ENCODE results near the gene DSCAML1.

DSCAML1 gene

GRCh38 chr11:117461396-117462182, 335.4 kb downstream of the DSCAML1 start:
- ATAC-seq, result no peak
- no peak for TF ChIP-seq ZFP30 (CRISPR knock-in tag; IDR thresholded peaks at IDR 0.05)
- no peak for TF ChIP-seq ZFP3 (CRISPR knock-in tag; IDR thresholded peaks at IDR 0.05)
- TF ChIP-seq ARNTL (CRISPR knock-in tag; IDR thresholded peaks at IDR 0.05; ENCODE audit: borderline replicate concordance, low read depth), result no peak
- TF ChIP-seq TCF4 (CRISPR knock-in tag; IDR thresholded peaks at IDR 0.05; ENCODE audit: borderline replicate concordance), result no peak
- TF ChIP-seq ISL1 (CRISPR knock-in tag; IDR thresholded peaks at IDR 0.05), result no peak
- no peak for TF ChIP-seq CSDC2 (CRISPR knock-in tag; IDR thresholded peaks at IDR 0.05)
- TF ChIP-seq OSR1 (CRISPR knock-in tag; IDR thresholded peaks at IDR 0.05), result no peak
- TF ChIP-seq, protein P1, sequence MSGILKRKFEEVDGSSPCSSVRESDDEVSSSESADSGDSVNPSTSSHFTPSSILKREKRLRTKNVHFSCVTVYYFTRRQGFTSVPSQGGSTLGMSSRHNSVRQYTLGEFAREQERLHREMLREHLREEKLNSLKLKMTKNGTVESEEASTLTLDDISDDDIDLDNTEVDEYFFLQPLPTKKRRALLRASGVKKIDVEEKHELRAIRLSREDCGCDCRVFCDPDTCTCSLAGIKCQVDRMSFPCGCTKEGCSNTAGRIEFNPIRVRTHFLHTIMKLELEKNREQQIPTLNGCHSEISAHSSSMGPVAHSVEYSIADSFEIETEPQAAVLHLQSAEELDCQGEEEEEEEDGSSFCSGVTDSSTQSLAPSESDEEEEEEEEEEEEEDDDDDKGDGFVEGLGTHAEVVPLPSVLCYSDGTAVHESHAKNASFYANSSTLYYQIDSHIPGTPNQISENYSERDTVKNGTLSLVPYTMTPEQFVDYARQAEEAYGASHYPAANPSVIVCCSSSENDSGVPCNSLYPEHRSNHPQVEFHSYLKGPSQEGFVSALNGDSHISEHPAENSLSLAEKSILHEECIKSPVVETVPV (CRISPR knock-in tag; IDR thresholded peaks at IDR 0.05), result no peak
- TF ChIP-seq TOX (CRISPR knock-in tag; IDR thresholded peaks at IDR 0.05; ENCODE audit: borderline replicate concordance), result no peak
- TF ChIP-seq RARB (CRISPR knock-in tag; IDR thresholded peaks at IDR 0.05), result no peak
- TF ChIP-seq ZNF565 (CRISPR knock-in tag; conservative IDR thresholded peaks at IDR 0.05; ENCODE audit: low read depth), result no peak

DNA sequence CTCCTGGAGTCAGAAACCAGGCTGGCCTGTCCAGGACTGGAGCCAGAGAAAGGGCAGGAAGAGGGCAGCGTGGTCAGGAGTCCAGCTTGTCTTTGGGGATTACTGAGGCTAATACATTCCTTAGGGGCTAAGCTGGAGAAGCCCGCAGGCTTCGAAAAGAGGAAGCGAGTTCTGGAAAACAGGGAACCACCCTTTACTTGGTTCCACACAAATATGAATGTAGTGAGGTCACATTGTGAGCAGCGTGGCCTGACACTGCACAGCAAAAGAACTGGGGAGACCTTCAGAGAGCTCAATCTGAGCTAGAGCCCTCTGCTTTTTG, 337.1 kb downstream of the DSCAML1 start:
- no peak for ATAC-seq
- no peak for TF ChIP-seq ZC3H10 (CRISPR knock-in tag; IDR thresholded peaks at IDR 0.05)
- TF ChIP-seq ESRRG (CRISPR knock-in tag; IDR thresholded peaks at IDR 0.05), result no peak
- TF ChIP-seq TOX (CRISPR knock-in tag; IDR thresholded peaks at IDR 0.05; ENCODE audit: borderline replicate concordance), result no peak
- no peak for TF ChIP-seq ZNF565 (CRISPR knock-in tag; conservative IDR thresholded peaks at IDR 0.05; ENCODE audit: low read depth)
- TF ChIP-seq GLIS3 (CRISPR knock-in tag; IDR thresholded peaks at IDR 0.05), result no peak
- no peak for TF ChIP-seq CREB5 (CRISPR knock-in tag; IDR thresholded peaks at IDR 0.05; ENCODE audit: low read depth)

DNA sequence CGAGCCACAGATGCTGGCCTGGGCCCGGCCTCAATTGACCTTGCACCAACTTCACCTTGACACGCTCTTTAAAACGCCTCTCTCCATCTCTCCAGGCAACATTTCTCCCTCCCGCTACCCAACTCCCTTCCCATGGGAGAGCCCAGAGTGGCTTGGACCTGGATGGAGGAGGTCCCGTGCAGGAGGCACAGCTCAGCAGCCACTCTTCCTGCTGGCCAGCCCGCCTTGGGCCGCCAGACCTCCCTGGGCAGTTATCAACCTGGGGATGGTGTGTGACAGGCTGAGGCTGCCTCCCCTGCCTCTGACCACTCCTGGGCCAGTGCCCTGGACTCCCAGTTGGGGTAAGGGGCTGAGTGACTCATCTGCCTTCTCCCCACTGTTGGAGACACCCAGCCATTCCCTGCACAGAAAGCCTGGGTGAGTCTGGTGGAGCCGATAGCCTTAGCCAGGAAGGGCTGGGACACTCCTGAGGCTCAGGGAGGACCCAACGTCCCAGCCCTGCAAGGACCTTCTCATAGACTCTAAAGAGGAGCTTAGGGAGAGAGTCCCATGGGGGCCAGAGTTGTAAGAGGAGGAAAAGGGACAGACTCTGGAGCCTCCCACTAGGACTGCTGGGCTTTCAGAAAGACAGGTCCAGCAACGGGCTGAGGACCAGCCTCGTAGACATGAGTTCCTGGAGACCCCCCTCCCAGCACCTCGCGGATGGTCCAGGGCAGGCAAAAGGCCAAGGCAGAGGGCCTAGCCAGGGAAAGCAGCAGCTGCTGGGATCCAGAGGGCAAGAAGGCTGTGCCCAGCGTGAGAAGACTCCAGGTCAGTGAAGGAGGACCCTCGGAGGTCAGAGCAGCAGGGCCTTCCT, 337.7 kb downstream of the DSCAML1 start:
- no peak for ATAC-seq
- TF ChIP-seq ZNF70 (CRISPR knock-in tag; IDR thresholded peaks at IDR 0.05), result no peak
- no peak for TF ChIP-seq ZFP3 (CRISPR knock-in tag; IDR thresholded peaks at IDR 0.05)
- no peak for TF ChIP-seq TSHZ2 (CRISPR knock-in tag; IDR thresholded peaks at IDR 0.05)
- TF ChIP-seq POU6F1 (CRISPR knock-in tag; IDR thresholded peaks at IDR 0.05; ENCODE audit: borderline replicate concordance, low read depth), result no peak
- no peak for TF ChIP-seq OSR1 (CRISPR knock-in tag; IDR thresholded peaks at IDR 0.05)

DNA sequence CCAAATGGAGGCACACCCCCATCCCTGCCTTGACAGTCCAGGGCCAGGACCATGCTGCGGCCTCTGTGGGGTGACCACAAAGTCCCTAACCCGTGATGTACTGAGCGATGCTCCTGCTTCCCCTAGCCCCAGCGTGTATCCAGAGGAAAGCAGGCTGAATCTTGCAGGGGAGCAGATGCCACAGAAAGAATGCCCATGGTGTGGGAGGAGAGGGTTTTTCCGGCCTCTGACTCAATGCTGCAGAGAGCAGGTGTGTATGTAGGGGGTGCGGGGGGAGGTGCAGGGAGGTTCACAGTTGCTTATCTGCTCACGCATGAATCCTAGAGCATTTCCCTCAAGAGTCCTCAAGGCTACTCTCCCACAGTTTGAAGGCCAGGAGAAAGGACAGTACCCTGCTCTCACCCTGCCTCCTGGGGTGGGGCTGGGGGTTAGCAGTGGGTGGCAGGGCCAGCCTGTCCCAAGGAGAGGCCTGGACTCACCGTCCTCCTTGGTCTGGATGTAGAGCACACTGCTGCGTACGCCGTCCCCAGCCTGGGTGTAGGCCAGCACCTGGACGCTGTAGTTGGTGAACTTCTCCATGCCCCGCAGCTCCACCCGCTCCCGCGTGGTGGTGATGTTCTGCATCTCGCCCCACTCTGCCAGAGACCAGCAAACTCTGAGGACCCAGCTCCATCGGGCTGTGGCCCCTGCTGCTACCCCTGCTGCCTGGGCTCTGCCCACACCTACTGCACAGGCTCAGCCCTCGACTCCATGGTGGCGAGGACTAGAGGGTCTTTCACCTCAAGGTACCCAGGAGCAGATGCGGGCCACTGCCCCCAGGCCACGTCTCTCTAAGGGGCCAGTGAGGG, 338.5 kb downstream of the DSCAML1 start:
- ATAC-seq, result no peak
- TF ChIP-seq GLIS3 (CRISPR knock-in tag; IDR thresholded peaks at IDR 0.05), result no peak
- TF ChIP-seq CSDC2 (CRISPR knock-in tag; IDR thresholded peaks at IDR 0.05), result no peak
- TF ChIP-seq TCF4 (CRISPR knock-in tag; IDR thresholded peaks at IDR 0.05; ENCODE audit: borderline replicate concordance), result no peak
- no peak for TF ChIP-seq SNAI2 (CRISPR knock-in tag; IDR thresholded peaks at IDR 0.05)
- TF ChIP-seq ZFP3 (CRISPR knock-in tag; IDR thresholded peaks at IDR 0.05), result no peak
- TF ChIP-seq RARB (CRISPR knock-in tag; IDR thresholded peaks at IDR 0.05), result no peak
- no peak for TF ChIP-seq TSHZ2 (CRISPR knock-in tag; IDR thresholded peaks at IDR 0.05)
- TF ChIP-seq TOX (CRISPR knock-in tag; IDR thresholded peaks at IDR 0.05; ENCODE audit: borderline replicate concordance), result no peak
- TF ChIP-seq ARNTL (CRISPR knock-in tag; IDR thresholded peaks at IDR 0.05; ENCODE audit: borderline replicate concordance, low read depth), result no peak
- no peak for TF ChIP-seq POU6F1 (CRISPR knock-in tag; IDR thresholded peaks at IDR 0.05; ENCODE audit: borderline replicate concordance, low read depth)

Data from SK-N-SH treated with all-trans-retinoic acid at 6 μM for 48 hours (cell line).